SK-N-DZ (cell line): ENCODE data around the gene USP21.

Experiments
- DNase-seq: peaks from one replicate; pipeline ENCODE4 v3.0.0-alpha.2; 2015; ENCODE audit warnings: low spot score

USP21 gene

DNA sequence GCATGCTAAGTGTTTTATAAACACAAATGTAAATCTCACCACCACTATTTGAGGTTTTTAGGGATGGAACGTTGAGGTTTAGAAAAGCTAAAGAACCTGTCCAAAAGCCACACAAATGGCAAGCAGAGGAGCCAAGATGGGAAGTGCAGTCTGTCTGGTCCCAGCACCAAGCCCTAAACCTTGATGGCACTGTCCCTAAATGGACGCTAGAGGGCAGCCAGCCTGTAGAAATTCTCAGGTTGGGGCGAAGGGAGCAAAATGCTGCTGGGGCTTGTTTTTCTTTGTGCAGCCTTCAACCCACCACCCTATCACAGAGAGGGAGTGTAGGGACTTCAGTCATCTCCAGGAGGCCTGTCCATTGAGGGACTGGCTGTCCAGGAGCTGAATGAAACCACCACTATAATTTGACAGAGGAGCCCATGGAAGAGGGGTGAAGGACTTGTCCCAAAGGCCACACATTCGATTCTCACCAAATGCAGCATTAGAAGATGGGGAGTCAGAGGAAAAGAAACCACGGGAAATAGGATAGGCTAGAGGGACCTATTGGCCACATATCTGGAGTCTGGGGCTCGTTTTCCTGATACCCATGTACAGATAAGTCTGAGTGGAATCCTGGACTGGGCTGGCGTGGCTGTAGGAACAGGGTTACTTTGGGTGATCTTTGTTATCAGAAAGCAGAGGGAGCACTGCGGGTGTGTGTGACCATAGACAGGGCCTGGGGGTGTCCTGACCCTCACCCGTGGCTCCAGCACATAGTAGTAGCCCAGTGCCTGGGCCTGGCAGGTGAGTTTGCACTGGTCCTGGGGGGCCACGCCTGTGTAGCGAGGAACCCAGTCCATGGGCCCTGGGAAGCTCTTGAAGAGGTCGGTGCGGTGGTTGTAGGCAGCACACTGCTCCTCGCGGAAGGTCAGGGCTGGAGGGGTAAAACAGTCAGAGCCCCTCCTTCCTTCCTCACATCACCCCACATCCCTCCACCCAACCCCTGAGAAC lies 33.5 kb downstream of the USP21 start:
- DNase-seq, result peak; percentile 74

DNA sequence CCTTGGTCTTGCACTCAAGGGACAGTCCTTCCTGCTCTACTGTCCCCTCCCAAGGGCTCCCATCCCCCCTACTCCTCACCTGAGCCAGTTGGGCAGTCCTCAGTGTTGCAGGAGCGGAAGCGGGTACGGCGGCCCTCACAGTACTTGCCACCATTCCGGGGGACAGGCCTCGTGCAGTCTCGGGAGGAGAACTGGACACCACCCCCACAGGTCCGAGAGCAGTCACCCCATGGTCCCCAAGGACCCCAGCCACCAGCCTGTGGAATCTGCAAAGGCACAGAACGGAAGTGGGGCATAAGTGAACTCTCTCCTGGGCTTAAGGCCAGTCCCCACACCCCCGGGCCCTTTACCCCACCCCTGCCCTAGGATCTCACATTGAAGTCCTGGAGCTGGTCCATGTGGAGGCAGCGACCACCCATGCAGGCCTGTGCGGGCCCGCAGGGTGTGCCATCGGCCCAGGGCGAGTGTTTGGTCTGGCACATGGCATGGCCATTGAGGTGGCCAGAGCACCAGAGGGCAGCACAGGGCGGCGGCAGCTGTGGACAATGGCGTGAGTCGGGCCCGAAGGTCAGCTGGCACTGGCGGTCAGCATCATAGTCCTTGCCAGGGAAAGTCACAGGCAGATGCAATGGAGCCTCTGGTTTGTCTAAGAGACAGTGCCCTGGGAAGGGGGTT lies 34.4 kb downstream of the USP21 start:
- DNase-seq, result no peak

DNA sequence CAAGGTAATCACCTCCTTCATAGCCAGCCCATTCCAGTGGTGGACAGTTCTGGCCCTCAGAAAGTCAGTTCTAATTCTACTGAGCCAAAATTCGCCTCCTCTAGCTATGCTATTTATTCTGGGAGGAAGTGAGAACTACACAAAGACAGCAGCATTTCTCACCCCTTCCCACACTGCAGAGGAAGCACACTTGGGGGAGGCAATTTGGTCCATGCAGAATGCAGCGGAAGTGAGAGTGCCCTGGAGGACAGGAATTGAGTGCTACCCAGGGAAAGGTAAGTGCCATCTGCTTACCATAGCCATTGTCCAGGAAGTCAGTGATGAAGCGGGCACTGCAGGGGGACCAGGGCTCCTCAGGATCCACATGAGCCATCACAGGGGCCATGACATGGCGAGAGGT lies 35.9 kb downstream of the USP21 start:
- no peak for DNase-seq

DNA sequence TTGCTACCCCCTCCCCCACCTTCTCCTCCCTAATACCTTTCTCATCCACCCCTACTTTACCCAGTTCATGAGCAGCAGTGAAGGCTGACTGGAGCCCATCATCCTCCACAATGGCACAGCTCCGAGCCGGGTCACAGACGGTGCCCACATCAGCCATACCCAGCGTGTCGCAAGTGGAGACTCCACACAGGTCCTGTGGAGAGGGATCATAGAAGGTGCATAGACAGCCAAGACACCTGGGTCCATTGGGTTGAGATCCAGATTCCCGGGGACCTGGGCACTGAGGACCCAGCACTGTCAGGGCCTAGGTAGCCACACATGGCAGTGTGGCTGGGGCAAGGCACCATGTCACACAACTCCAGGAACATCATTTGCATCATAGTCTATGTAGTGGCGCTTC lies 36.8 kb downstream of the USP21 start:
- DNase-seq, result no peak

DNA sequence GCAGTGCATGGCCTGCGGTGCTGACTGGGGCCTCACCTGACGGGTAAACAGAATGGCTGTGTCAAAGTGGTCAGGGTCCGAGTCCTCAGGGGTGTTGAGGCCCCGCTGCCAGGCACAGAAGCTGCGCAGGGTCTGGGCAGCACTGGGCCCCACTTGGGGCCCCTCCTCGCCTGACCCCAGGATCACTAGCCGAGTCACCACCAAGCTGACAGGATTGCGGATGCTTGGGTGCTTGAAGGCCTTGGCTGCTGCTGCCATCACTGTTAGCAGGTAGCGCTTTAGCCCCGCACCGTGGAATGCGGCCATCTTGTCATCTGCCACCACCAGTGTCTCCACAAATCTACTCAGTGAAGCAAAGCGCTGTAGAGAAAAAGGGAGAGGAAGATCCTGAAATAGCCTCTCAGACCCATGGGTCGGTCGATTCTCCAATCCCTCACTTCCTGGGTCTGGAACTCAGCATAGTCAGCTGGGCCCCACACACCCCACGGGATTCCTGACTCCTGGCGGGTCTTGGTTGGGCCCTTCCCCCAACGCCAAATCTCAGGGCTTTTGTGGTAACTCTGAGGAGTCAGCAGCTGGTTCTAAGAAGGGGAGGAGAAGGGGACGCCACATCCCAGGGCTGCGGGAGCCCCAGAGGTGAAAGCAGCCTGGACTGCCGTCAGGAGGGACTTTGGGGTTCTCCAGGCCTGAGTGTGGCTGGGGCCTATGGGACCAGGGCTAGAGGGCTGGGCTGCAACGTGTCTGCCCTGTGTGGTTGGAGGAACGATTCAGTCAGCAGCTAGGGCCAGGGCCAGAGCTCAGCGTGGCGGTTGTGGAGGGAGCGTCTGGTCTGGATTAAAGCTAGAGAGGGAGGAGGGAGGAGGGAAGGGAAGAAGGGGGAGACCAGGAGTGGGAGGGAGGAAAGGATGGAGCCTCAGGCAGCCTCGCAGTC lies 37.5 kb downstream of the USP21 start:
- DNase-seq, result peak; percentile 92

DNA sequence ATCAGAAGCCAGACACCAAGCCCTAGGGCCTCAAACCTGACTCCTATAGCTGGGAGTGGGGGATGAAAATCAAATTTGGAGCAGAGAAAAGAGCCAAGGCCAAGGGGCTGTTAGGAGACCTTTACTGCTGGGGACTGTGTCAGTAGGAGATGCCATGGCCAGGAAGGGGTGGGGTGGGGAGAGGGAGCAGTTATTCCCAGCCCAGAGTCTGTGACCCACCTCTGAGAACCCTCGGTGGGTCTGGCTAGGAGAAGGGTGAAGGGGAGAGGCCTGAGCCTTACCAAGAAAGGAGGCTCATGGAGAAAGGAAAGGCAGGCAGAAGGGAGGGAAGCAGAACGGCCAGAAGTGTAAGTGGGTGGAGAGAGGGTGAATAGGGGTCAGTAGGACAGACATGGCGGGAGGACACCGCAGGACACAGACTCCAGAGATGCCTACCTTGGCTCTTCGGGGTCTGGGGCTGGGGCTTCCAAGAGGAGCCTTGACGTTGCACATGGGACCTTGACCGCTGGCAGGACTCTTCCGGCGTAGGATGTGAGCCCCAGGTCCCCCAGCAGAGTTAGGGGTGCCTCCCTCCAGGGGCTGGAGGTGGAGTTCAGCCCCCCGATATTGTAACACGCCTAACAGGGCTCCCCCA lies 38.4 kb downstream of the USP21 start:
- DNase-seq, result no peak

DNA sequence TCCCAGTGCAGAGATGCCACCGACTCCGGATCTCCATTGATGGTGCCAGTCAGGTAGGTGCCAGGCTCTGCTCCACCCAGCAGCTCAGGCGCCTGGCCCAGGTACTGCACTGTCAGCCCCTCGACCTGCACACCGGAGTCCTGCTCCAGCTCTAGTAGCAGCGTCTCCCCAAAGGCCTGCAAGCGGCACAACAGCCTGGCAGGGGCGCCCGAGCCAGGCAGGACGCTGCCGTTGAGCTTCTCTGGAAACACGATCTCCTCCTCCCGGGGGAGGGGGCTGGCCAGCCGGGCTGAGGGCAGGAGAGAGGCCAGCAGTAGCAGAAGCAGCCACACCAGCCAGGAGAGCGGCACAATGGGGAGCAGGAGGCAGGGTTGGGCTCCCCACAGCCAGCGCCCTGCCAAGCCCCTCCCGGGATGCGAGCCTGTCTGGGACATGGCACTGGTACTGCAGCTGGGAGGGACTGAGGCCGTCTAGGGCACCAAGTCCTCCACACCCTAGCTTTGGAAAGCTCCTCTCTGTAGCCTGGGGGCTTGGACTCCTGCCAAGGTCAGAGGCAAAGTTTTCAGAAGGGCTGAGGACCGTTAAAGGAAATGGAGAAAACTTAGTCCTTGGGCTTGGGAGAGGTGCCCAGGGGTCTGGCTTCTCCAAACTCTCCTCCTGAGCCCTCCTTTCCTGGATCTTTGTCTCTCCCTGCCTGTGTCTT lies 39.0 kb downstream of the USP21 start:
- DNase-seq, result peak; percentile 62

DNA sequence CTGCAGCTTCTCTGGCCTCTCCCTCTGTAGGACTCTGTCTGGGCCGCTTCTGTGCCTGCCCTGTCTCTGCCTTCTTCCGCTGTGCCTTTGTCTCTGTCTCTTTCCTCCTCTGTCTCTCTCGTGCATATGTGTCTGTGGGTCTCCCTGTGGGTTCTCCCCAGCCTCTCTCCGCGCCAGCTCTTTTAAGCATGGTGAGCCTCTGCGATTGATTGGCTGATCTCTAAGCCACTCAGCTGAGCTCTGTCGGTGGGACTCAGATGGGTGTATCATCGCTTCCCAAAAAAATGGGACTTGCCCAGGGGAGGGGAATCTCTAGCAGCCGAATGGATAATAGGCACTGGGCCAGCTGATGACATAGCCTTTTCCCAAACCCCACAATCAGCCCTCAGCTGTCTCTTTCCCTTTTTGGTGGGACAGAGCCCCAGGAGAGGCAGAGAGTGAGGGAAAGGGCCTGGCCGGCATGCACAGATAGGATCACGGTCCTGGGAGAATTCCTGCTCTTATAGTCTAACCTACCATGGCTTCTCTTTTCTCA lies 39.7 kb downstream of the USP21 start, which contains the start of gene ADAMTS4:
Gene ADAMTS4, minus strand, starts transcription at position 158 of the 535 bp plus-strand sequence. CDS start 427 bp downstream, outside the sequence.
- DNase-seq, result peak; percentile 86

DNA sequence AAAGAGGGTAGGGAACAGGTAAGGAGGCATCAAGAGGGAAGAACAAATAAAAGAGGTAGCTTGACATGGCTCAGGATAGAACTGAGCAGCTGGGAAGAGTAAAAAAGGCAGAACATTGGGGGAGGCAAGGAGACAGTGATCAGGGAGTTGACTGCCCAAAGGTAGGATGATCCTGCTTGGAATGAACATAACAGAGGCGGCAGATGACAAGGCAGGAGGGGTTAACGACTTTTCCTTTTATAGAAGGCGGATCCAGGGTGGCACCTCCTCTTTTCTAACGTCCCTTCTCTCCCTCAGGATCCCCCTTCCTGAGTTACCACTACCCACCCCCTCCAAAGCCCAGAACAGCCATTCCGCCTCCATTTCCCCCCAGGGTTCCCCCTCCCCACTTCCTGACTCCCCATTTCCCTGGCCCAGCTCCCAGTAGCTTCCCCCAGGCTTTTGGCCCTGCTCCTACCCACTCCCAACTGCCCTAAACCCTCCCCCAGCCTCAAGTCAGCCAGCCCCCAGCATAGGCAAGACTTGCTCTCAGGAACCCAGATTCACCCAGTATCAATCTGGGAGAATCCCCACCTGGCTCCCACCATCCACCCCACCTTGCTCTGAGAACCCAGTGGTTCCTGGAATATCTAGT lies 40.3 kb downstream of the USP21 start:
- DNase-seq, result no peak

DNA sequence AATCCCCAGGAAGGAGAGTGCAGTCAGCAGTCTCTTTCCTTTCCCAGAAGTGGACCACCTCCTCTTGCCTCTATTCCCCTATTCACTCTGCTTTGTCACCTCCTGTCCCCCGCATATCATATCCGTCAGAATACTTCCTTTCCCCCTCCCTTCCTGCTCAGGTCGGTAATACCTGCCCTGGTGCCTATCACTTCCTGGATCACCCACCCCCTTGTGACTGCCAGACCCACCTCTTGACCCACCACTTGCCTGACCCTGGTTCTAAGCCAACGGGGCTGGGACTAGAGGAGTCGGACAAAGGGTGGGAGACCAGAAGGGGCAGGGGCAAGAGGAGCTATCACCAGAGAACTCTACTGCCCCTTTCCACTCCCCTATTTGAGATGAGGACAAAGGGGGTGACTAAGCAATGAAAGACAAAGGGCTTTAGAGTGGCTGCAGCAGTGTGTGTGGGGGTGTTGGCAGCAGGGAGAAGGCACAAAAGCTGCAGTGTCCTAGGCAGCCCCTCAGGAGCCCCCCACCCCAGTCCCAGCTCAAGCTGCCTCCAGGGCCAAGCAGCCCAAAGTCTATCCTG lies 41.2 kb downstream of the USP21 start:
- no peak for DNase-seq

DNA sequence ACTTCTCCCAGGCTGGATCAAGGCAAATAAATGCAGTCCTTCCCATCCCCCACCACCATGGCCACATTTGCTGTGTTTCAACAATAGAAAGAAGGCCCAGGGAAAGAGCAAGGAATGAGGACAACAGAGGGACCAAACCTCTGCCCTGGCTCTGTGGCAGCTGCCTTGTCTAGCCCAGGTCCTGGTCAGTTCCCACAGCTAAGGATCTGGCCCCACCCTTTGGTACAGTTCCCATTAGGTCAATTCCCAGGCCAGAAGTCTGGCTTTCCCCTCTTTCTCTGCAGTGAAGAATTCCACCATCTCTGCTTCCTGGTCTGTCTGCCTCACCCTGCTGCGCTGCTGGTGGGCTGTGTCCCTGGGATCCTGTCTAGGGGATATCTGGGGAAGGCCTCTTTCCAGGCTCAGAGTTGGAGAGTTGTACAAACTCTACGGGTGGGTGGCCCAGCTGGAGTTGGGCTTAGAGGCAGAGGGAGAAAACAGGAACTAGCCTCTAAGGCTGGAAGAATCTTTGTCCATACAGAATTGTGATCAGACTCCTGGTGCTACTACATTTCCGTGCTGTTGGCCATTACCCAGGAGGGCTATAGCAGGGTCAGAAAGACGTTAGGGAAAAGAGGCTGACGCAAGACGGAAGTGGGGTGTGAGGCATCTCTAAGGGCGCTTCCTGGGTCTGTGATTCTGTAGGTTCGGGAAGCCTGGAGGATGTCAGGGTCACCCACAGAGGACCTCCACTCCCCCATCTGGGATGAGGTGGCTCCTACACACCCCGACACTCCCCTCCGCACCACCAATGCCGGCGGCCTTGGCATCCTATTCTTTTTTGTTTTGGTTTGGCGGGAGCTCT lies 41.9 kb downstream of the USP21 start:
- no peak for DNase-seq

DNA sequence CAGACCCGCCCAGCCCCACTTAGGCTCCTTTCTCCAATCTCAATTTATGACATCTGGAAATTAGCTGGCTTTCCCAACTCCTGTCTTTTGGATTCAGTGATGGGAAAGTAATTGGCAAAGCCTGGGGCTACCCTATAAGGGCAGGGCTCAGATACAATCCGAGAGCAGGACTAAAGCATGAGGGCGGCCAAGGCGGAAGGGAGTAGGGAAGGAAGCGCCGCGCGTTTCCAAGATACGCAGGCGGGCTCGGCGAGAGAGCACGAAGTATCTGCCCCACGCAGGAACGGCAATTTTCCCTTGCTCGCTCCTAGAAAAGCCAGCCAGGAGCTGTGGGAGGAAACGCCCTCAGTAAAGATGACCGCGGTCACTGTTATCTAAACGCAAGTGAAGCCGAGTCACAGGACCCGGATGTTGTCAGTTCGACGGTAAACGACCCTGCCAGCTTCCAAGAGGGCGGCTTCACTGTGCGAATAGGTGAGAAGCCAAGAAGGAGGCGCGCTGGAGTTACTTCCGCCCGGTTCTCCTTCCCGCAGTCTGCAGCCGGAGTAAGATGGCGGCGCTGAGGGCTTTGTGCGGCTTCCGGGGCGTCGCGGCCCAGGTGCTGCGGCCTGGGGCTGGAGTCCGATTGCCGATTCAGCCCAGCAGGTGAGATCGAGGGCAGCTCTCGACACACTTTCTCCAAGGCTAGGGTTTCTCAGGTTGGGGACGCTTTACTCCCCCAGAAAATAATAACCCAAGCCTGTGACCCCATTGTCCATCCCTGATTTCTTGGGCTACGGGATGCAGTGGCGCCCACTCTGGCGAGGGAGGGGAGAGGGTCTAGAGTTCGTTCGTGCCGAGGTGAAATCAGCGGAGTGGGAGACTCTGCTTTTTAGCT lies 42.8 kb downstream of the USP21 start, which contains the start of gene NDUFS2:
Gene NDUFS2, plus strand, starts transcription at position 532 of the 877 bp plus-strand sequence. Its CDS starts 19 bp downstream, at position 551.
- peak; percentile 99 for DNase-seq

DNA sequence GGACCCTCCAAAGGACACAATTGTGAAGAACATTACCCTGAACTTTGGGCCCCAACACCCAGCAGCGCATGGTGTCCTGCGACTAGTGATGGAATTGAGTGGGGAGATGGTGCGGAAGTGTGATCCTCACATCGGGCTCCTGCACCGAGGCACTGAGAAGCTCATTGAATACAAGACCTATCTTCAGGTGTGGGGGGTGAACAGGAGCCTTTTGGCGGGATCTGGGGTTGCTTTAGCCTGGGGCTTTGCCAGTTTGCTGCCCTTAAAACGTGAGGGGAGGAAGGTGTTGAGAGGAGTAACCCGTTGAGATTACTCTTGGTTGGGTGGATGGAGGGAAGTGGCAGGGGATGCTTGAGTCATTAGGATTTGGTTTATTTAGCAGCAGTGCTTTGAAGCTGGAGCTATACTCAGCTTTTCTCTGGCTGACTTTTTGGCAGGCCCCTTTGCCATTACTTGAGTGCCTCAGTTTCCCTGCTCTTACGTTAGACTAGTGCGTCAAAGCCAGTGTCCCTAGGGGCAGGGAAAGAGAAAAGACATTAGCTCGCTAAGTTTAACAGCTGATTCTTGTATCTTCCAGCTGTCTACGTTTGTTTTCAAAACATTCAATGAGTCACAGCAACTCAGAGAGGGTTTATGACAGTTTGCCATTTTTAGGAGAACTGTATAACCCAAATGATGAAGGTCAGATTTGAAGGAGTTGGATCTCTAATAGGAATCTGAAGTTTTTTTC lies 47.3 kb downstream of the USP21 start:
- no peak for DNase-seq

DNA sequence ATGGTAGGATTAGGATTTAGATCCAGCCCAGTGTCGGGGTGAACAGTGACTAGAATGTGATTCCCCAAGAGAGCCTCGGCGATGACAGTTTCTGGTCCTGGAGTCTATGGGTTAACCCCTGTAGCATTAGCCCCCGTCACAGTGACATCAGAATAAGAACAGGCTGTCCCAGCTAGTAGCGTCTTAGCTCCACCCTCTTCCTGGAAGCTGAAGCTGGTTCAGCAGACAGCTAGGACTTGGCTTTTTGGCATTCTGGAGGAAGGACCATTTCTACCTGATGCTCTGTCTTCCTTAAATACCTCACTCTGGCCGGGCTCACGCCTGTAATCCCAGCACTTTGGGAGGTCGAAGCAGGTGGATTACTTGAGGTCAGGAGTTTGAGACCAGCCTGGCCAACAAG lies 47.9 kb downstream of the USP21 start:
- DNase-seq, result no peak

DNA sequence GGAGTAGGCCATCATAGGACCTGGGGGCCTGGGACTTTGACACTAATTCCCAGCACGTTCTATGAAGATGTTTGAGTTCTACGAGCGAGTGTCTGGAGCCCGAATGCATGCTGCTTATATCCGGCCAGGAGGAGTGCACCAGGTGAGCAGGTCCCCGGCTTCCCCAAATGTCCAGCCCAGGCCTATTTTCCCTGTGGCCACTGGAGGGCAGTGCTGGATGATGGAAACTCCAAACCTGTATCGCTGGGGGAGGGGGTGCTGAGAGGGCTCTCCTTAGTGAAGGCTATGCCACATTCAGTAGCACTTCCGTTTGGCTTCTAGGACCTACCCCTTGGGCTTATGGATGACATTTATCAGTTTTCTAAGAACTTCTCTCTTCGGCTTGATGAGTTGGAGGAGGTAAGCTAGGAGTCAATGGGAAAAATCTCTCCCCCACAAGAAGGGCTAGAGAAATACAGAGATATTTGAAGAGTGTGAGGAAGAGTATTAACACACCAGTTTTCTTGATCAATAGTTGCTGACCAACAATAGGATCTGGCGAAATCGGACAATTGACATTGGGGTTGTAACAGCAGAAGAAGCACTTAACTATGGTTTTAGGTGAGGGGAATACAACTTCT lies 50.6 kb downstream of the USP21 start:
- DNase-seq, result peak; percentile 67

DNA sequence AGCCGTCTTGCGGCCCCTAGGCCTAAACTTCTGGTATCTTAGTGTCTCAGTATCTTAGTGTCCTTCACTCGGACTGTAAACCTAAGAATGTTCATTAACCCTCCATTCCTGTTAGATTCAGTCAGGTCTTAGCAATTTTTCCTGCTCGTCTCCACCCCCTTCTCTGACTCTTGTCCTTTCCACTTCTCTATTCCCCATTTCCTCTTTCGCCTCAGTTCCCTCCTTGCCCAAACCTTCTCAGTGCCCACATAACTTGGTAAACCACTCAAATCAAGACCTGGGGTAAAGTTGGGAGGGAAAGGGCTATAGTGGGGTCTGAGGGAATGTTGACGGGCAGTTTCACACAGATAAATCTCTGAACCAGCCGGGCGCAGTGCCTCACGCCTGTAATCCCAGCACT lies 55.1 kb downstream of the USP21 start:
- DNase-seq, result no peak
